Suprapubic skin (tissue), 4 donors: ENCODE results near the gene ZNF784. TPM values are rescaled to one million over a fixed set of nuclear protein-coding genes. Genes with fewer than 3 reads are reported as not detected.

Source experiments
- DNase-seq, 2 donors: peaks; one replicate each; pipeline ENCODE4 v3.0.0-alpha.2; 2019; ENCODE audit warnings: low spot score in 2 of 2
- H3K27ac ChIP-seq: fragments of 200-600 bp; sonication (generic); one replicate; pipeline ENCODE4 v1.5.1; 2019
- H3K27me3 ChIP-seq: fragments of 200-600 bp; sonication (generic); one replicate; pipeline ENCODE4 v1.5.1; 2019
- H3K36me3 ChIP-seq: fragments of 200-600 bp; sonication (generic); one replicate; pipeline ENCODE4 v1.5.1; 2019
- H3K4me1 ChIP-seq: fragments of 200-600 bp; sonication (generic); one replicate; pipeline ENCODE4 v1.5.1; 2019
- H3K4me3 ChIP-seq: fragments of 200-600 bp; sonication (generic); one replicate; pipeline ENCODE4 v1.5.1; 2019; ENCODE audit warnings: mild to moderate bottlenecking
- H3K9me3 ChIP-seq: fragments of 200-600 bp; sonication (generic); one replicate; pipeline ENCODE4 v1.5.1; 2019
- CTCF ChIP-seq, 2 donors: fragments of 200-600 bp in 1 of 2; fragments of 450-650 bp in 1 of 2; sonication (generic) in 1 of 2; IDR thresholded peaks; one replicate each; pipeline ENCODE4 v1.5.1; 2016 to 2019; ENCODE audit warnings: antibody characterized with exemption in 2 of 2, mild to moderate bottlenecking in 1 of 2, moderate library complexity in 1 of 2
- EP300 ChIP-seq: sonication (generic); formaldehyde crosslinking; IDR thresholded peaks from one replicate; pipeline ENCODE4 v1.6.1; 2017; ENCODE audit warnings: antibody characterized with exemption
- POLR2A ChIP-seq, 2 donors: fragments of 450-650 bp; IDR thresholded peaks; one replicate each; pipeline ENCODE4 v1.6.1; 2017; ENCODE audit warnings: antibody characterized with exemption in 2 of 2, mild to moderate bottlenecking in 2 of 2, moderate library complexity in 2 of 2
- POLR2AphosphoS5 ChIP-seq, 3 donors: sonication (generic); formaldehyde crosslinking; IDR thresholded peaks; one replicate each; pipeline ENCODE4 v1.6.1; 2017; ENCODE audit warnings: antibody characterized with exemption in 3 of 3
- WGBS: methylation state at CpG from one replicate; pipeline ENCODE4 v1.1.5; 2018; 5-methylcytosine and 5-hydroxymethylcytosine counted together
- total RNA-seq, 4 donors: library from RNA; depleted of rRNA; stranded (reverse); fragments of >200 nt; gene quantifications; one replicate each; pipeline ENCODE4 v1.1.0, GENCODE V29; 2016

Gene ZNF784
- total RNA-seq, 4 donors from 2014 or later: 4.3 to 8.0 (median 6.5) TPM

DNA sequence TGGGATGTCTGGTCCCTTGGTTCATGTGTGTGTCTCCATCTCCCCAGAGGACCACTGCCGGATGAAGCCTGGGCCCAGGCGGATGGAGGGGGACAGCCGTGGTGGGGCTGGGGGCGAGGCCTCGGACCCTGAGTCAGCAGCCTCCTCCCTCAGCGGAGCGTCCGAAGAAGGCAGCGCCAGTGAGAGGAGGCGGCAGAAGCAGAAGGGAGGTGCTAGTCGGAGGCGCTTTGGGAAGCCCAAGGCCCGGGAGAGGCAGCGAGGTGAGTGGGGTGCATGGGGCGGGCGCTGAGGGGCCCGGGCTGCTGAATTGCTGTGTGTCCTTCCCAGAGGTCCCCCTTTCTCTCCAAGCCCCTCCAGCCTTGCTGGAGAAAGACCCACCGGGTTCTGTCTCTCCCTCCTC, 26.9 kb upstream of the ZNF784 start:
- H3K4me3 ChIP-seq: no peak overlapping the region
- no peaks in the 10 kb centered on the region for H3K9me3 ChIP-seq
- no peaks in the 10 kb centered on the region for H3K27me3 ChIP-seq
- no peaks in the 10 kb centered on the region for H3K36me3 ChIP-seq
- 84% methylated on average over 18 of the region's 18 CpGs for WGBS
- TF ChIP-seq POLR2AphosphoS5 (IDR thresholded peaks at IDR 0.05): no peak
- peak in 1 of 2 donors; percentile 61 for DNase-seq
- no peak overlapping the region for H3K27ac ChIP-seq
- peaks cover 41% of the 10 kb centered on the region for H3K4me1 ChIP-seq

- H3K36me3 ChIP-seq: peaks cover 4% of the 10 kb centered on the region
- DNase-seq: peak in 1 of 2 donors; percentile 61
Observed at GRCh38 chr19:55650602-55651230, 26.4 kb upstream of the ZNF784 start.

GRCh38 chr19:55650126-55650557, 25.8 kb upstream of the ZNF784 start:
- peaks cover 8% of the 10 kb centered on the region for H3K36me3 ChIP-seq
- H3K27me3 ChIP-seq: no peaks in the 10 kb centered on the region
- peaks cover 37% of the 10 kb centered on the region for H3K4me1 ChIP-seq
- no peak for DNase-seq
- TF ChIP-seq POLR2AphosphoS5 (IDR thresholded peaks at IDR 0.05) (no peak), POLR2A (IDR thresholded peaks at IDR 0.05) (no peak), EP300 (no peak), CTCF (IDR thresholded peaks at IDR 0.05) (no peak)
- H3K4me3 ChIP-seq: no peak overlapping the region
- no peaks in the 10 kb centered on the region for H3K9me3 ChIP-seq
- 84% methylated on average over 4 of the region's 4 CpGs for WGBS
- H3K27ac ChIP-seq: no peak overlapping the region

More at GRCh38 chr19:55650602-55651230, 26.4 kb upstream of the ZNF784 start:
- H3K27me3 ChIP-seq: no peaks in the 10 kb centered on the region
- no peak overlapping the region for H3K4me3 ChIP-seq
- WGBS: 92% methylated on average over 17 of the region's 17 CpGs
- H3K27ac ChIP-seq: no peak overlapping the region
- H3K9me3 ChIP-seq: no peaks in the 10 kb centered on the region
- H3K4me1 ChIP-seq: peaks cover 36% of the 10 kb centered on the region
- no peak for TF ChIP-seq EP300
- no peak for TF ChIP-seq POLR2AphosphoS5 (IDR thresholded peaks at IDR 0.05)
- TF ChIP-seq CTCF (IDR thresholded peaks at IDR 0.05): no peak

- WGBS: 70% methylated on average over 9 of the region's 17 CpGs
Observed at GRCh38 chr19:55649268-55650125, 25.1 kb upstream of the ZNF784 start.

More at GRCh38 chr19:55649268-55650125, 25.1 kb upstream of the ZNF784 start:
- TF ChIP-seq POLR2A (IDR thresholded peaks at IDR 0.05) (no peak), EP300 (no peak), POLR2AphosphoS5 (IDR thresholded peaks at IDR 0.05) (no peak), CTCF (IDR thresholded peaks at IDR 0.05) (no peak)
- Histone ChIP-seq H3K36me3 (peaks cover 13% of the 10 kb centered on the region), H3K4me1 (peaks cover 44% of the 10 kb centered on the region), H3K27ac (no peak overlapping the region), H3K27me3 (no peaks in the 10 kb centered on the region), H3K4me3 (peak overlapping the region; percentile 90), H3K9me3 (no peaks in the 10 kb centered on the region)
- no peak for DNase-seq
